ENCODE data around the gene ILF3. TPM values are rescaled to one million over a fixed set of nuclear protein-coding genes. Genes with fewer than 3 reads are reported as not detected.

The ILF3 gene
- total and polyA plus RNA-seq, 2 of the 13 experiments (the other 11 are each of a cell fraction or from before 2014, with no cell fraction given) = 120 to 173 TPM

DNA sequence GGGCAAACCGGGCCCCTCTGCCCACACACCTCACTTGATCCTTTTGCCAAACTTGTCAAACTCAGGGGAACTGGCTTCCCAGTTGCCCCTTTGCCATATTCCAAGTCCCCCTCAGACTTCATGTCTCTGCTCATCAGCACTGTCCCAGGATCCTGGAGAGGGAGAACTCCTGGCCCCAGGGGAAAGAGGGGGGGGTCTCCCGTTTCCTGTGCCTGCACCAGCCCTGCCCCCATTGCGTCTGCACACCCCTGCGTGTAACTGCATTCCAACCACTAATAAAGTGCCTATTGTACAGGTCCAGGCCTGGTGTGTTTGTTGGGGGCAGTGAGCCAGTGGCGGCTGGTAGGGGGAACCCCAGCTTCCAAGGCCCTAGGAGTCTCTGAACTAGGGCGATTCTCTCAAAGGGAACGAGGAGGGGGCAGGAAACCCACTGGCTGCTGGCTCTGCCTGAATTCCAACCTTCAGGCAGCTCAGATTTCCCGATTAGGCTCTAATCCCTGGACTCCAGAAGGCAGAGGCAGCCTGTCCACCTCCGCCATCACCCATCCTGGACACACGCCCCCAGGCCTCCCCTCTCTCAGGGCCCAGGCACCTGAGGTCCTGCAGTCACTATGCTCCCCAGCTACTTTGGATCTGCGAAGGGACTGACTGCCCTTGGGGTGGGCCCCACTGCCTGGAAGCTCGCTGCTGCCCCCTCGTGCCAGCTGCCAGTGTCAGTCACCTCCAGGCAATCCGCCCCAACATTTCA lies 9.7 kb upstream of the ILF3 start (continued):
- TF ChIP-seq SRSF9 (IDR thresholded peaks at IDR 0.05; ENCODE audit: borderline replicate concordance, insufficient read depth, low read depth, low read length, poor library complexity, severe bottlenecking) (no peak), FOXA3 (CRISPR knock-in tag; IDR thresholded peaks at IDR 0.05) (no peak), ZNF337 (CRISPR knock-in tag; IDR thresholded peaks at IDR 0.05; ENCODE audit: borderline replicate concordance, low read depth) (no peak), ZNF616 (CRISPR knock-in tag; IDR thresholded peaks at IDR 0.05; ENCODE audit: low read depth) (no peak), NFKB2 (CRISPR knock-in tag; IDR thresholded peaks at IDR 0.05; ENCODE audit: borderline replicate concordance) (peak; percentile 14; the same call in 1 of the 2 replicates), YEATS2 (CRISPR knock-in tag; IDR thresholded peaks at IDR 0.05; ENCODE audit: borderline replicate concordance) (peak; percentile 25; the same call in 1 of the 2 replicates), CBX5 (CRISPR knock-in tag; IDR thresholded peaks at IDR 0.05; ENCODE audit: borderline replicate concordance) (0 out of 2 replicates have a peak, but pooled peaks have one; percentile 41), TAF15 (IDR thresholded peaks at IDR 0.05; ENCODE audit: low read depth, low read length, poor library complexity, severe bottlenecking) (no peak), ZBTB7B (CRISPR knock-in tag; IDR thresholded peaks at IDR 0.05) (peak; percentile 33; the same call in 1 of the 2 replicates), FOXO1 (CRISPR knock-in tag; IDR thresholded peaks at IDR 0.05) (0 out of 2 replicates have a peak, but pooled peaks have one; percentile 5), HCFC1 (IDR thresholded peaks at IDR 0.05; ENCODE audit: low read depth, low read length) (no peak), NR2F2 (IDR thresholded peaks at IDR 0.05; ENCODE audit: borderline replicate concordance, low read depth) (no peak), ZNF781 (CRISPR knock-in tag; IDR thresholded peaks at IDR 0.05; ENCODE audit: borderline replicate concordance, not compliant biosample characterization) (no peak), HDAC1 (CRISPR knock-in tag; IDR thresholded peaks at IDR 0.05) (peak; percentile 24; the same call in 1 of the 2 replicates), ZNF501 (CRISPR knock-in tag; IDR thresholded peaks at IDR 0.05) (0 out of 2 replicates have a peak, but pooled peaks have one; percentile 16), HDAC2 (CRISPR knock-in tag; IDR thresholded peaks at IDR 0.05) (peak; percentile 37; the same call in 1 of the 2 replicates), ZNF3 (CRISPR knock-in tag; IDR thresholded peaks at IDR 0.05) (0 out of 2 replicates have a peak, but pooled peaks have one; percentile 42), SOX6 (IDR thresholded peaks at IDR 0.05) (no peak), SOX6 (CRISPR knock-in tag; IDR thresholded peaks at IDR 0.05) (no peak)
- TF ChIP-seq, protein P1, sequence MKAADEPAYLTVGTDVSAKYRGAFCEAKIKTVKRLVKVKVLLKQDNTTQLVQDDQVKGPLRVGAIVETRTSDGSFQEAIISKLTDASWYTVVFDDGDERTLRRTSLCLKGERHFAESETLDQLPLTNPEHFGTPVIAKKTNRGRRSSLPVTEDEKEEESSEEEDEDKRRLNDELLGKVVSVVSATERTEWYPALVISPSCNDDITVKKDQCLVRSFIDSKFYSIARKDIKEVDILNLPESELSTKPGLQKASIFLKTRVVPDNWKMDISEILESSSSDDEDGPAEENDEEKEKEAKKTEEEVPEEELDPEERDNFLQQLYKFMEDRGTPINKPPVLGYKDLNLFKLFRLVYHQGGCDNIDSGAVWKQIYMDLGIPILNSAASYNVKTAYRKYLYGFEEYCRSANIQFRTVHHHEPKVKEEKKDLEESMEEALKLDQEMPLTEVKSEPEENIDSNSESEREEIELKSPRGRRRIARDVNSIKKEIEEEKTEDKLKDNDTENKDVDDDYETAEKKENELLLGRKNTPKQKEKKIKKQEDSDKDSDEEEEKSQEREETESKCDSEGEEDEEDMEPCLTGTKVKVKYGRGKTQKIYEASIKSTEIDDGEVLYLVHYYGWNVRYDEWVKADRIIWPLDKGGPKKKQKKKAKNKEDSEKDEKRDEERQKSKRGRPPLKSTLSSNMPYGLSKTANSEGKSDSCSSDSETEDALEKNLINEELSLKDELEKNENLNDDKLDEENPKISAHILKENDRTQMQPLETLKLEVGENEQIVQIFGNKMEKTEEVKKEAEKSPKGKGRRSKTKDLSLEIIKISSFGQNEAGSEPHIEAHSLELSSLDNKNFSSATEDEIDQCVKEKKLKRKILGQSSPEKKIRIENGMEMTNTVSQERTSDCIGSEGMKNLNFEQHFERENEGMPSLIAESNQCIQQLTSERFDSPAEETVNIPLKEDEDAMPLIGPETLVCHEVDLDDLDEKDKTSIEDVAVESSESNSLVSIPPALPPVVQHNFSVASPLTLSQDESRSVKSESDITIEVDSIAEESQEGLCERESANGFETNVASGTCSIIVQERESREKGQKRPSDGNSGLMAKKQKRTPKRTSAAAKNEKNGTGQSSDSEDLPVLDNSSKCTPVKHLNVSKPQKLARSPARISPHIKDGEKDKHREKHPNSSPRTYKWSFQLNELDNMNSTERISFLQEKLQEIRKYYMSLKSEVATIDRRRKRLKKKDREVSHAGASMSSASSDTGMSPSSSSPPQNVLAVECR (CRISPR knock-in tag; IDR thresholded peaks at IDR 0.05; ENCODE audit: borderline replicate concordance) = peak; percentile 32; the same call in 1 of the 2 replicates
- TF ChIP-seq, protein P2, sequence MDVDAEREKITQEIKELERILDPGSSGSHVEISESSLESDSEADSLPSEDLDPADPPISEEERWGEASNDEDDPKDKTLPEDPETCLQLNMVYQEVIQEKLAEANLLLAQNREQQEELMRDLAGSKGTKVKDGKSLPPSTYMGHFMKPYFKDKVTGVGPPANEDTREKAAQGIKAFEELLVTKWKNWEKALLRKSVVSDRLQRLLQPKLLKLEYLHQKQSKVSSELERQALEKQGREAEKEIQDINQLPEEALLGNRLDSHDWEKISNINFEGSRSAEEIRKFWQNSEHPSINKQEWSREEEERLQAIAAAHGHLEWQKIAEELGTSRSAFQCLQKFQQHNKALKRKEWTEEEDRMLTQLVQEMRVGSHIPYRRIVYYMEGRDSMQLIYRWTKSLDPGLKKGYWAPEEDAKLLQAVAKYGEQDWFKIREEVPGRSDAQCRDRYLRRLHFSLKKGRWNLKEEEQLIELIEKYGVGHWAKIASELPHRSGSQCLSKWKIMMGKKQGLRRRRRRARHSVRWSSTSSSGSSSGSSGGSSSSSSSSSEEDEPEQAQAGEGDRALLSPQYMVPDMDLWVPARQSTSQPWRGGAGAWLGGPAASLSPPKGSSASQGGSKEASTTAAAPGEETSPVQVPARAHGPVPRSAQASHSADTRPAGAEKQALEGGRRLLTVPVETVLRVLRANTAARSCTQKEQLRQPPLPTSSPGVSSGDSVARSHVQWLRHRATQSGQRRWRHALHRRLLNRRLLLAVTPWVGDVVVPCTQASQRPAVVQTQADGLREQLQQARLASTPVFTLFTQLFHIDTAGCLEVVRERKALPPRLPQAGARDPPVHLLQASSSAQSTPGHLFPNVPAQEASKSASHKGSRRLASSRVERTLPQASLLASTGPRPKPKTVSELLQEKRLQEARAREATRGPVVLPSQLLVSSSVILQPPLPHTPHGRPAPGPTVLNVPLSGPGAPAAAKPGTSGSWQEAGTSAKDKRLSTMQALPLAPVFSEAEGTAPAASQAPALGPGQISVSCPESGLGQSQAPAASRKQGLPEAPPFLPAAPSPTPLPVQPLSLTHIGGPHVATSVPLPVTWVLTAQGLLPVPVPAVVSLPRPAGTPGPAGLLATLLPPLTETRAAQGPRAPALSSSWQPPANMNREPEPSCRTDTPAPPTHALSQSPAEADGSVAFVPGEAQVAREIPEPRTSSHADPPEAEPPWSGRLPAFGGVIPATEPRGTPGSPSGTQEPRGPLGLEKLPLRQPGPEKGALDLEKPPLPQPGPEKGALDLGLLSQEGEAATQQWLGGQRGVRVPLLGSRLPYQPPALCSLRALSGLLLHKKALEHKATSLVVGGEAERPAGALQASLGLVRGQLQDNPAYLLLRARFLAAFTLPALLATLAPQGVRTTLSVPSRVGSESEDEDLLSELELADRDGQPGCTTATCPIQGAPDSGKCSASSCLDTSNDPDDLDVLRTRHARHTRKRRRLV (CRISPR knock-in tag; IDR thresholded peaks at IDR 0.05) = no peak

Measured in HepG2 (cell line).